GM21447 (cell line): Measurements from ENCODE around the gene C1orf21.

Experiments used
- ATAC-seq: cut with Tn5 transposase; IDR thresholded peaks from one replicate; pipeline ENCODE4 v1.9.1; 2021; ENCODE audit not compliant: unreplicated experiment

C1orf21 gene

DNA sequence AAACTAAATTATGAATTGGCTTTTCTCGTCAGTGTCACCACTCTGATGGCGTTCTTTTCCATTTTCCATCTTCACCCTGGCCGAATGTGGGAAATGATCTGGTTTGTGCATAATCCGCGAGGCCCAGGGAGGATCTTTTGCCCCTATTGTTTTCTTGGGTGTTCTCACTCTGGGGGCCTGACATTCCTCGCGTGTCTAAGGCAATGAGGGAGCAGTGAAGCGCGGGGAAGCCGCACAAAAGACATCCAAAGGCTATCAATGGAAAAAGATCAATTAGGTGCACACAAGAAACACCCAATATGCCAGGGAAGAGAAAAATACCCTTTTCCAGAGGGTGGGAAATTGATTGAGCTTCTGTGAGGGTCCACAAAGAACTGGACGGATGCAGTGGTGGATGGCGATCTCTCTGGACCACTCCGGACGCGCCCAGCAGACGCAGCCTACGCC, 941 bp upstream of the C1orf21 start:
- no peak for ATAC-seq

DNA sequence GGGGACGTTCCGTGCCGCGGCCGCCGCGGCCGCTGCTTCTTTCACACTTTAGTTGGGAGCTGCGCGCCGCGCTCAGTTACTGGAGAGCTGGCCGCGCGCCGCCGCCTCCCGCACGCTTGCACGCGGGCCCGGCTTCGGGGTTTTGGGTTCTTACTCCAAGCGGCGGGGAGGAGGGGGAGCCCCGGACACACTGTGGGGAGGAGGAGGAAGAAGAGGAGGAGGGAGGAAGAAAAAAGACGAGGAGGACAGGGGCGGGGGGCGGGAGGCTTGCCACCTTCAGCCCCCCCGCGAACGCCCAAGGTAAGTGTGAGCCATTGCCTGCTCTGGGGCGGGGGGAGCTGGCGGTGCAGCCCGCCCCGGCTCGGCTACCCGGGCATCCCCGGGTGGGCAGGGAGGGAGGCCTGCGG, 243 bp downstream of the C1orf21 start:
- ATAC-seq, result peak; percentile 30

DNA sequence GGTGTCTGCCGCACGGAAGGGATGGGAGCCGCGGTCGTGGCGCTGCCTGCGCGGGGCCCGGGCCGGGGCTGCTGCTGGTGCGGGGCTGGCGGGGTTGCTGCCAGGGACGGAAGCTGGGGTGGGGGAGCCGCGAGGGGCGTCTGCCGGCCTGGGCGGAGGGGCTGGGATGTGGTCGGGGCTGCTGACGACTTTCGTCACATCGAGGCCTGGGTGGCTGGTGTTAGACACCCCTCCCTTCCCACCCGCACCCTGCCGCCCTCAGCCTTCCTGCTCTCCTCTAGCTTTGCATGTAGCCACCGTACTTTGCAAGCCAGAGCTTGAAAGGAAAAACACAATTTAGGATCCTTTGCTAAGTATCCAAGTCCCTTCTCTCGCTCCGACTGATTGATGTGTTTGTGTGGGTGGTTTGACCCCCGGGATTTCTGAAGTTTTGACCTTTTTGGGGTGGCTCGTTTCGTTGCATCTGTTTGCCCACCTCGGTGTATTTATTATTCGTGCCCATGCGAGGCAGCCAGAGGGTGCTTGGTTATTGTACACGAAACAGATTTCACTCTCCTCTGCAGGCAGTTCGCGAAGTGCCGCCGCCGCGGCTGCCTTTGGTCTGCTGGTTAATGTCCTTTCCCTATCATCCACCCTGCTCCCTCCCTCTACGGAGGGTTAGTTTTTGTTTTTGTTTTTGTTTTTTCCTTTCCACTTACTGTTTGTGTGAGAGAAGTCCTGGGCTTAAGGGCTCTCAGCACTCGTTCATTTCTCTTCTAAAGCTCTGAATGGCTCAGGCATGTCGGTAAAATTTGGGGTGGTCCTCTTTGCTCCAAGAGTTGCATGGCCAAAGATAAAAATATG, 868 bp downstream of the C1orf21 start:
- peak; percentile 27 for ATAC-seq

DNA sequence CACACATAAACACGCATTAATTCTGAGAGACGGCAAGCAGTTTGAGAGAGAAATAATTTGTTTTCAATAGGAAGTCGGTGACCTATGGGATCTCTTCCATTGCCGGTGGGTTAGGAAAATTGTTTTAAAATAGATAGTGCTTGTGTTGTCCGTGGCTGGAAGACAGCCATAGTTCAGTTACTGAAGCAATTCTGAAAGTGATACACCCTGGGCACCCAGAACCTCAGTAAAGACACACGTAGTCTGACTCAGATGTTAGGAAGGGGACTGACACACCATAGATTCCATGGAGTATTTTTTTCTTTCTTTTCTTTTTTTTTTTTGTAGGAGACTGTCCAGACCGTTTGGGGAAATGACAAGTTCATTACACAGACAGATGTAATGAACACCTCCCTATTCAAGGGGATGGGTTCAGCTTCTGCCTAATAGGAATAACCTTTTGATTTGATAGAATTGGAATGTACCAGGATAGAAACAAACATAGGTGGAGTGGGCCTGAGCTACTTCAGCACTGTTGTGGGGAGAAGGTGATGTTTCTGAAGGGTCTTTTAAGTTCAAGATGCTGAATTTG, 1.6 kb downstream of the C1orf21 start:
- no peak for ATAC-seq

DNA sequence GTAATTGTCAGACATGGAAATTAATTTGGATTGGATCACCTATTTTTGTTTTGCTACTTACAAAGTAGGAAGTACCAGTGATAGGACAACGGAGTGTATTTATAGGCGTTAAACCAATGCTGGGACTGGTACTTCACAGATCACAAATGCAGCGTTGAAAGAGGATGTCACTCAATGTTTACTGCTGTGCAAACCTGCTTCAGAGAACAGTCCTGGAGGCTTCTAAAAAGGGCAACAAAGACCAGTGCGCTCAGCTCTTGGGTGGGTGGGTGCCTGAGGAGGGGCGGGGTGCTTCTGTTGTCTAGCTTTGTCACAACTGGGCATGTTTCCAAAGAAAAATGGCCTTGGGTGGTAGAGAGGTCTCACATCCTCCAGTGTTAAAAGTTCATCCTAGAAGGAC, 2.1 kb downstream of the C1orf21 start:
- no peak for ATAC-seq

DNA sequence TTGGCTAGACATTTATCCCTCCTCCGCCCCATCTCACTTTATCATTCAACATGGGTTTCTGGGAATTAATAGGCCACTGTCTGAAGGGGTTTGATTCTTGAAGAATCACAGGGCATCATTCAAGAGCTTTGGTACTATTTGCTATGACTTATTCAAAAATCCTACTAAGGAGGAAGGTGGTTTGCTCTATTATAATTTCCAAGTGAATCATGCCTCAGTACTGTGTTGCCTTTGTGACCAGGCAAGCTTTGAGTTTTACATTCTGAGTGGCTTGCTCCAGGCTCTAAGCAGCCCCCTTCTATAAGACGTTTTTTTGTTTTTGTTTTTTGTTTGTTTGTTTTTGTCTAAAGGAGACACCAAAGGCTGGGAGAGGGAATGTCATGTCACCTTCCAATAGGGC, 2.6 kb downstream of the C1orf21 start:
- ATAC-seq, result no peak

DNA sequence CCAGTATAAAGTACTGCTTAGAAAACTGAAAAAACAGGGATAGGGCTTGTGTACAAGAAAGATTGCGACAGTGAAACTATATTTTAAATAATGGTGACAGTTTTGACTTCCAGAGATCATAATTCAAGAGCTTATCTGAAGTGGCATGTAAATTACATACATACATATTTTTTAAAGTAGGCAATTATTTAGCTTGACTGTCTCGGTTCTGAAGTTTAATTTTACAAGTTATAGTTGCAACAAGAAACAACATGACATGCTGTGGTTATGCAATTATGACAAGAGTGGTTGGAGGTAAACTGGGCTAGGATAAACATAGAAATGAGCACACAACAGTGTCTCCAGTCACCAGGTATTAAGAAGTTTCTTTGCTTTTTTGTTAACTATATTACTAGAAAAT, 4.1 kb downstream of the C1orf21 start:
- no peak for ATAC-seq

DNA sequence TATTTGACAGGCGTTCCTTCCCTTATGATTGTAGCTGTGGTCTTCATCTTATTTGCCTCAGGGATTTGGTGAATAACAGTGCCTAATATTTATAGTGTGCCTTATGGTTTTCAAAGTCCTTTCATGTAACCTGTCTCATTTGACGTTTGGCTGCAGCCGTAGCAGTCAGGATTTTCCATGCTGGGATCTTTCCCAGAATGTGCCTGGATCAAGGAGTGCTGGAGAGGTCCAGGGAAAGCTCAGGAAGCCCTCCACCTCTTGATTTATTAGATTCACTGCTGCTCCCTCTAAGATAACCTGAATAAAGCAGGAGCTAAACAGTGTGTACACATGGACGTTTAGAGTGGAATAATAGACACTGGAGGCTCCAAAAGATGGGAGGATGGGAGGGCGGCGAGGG, 5.2 kb downstream of the C1orf21 start:
- ATAC-seq, result no peak

DNA sequence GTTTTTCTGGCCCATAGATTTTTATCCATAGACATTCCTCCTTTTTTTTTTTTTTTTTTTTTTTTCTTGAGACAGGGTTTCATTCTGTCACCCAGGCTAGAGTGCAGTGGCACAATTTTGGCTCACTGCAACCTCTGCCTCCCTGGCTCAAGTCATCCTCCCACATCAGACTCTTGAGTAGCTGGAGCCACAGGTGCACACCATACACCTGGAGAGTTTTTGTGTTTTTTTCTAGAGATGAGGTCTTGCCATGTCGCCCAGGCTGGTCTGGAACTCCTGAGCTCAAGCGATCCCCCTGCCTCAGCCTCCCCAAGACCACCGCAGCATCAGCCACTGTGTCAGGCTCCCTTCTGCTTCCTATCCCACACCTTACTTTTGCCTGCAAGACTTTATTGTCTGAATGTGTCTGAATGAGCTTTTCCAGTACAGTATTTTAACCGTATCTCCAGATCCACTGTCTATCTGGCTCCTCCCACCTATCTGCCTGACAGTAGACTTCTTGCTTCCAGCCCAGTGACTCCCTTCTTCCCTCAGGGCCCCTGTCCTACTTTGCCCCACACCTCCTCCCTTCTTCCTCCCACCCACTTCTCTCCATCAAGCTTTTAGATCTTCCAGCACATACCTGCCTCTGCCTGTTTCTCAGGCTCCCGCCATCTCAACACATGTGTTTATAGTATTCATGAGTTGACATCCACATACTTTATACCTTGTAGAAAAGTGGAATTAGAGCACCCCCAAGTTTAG, 6.1 kb downstream of the C1orf21 start:
- ATAC-seq, result no peak

DNA sequence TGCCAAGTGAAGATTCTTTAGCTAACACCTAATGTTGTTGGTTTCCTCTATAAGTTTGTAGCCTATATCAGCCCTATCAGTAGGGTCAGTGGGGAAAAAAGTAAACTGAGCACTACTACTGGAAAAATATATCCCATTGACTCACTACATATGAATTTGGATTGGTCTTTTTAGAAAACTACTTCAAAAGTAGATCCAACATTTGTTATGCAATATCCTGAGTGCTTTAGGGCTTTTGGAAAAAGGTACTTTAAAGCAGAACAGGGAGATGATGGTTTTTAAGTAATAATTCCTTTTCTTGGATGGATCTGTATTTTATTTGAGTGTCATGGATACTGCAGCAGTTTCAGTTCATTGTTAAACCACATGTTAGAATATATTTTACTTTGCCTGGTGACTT, 7.1 kb downstream of the C1orf21 start:
- ATAC-seq, result no peak

DNA sequence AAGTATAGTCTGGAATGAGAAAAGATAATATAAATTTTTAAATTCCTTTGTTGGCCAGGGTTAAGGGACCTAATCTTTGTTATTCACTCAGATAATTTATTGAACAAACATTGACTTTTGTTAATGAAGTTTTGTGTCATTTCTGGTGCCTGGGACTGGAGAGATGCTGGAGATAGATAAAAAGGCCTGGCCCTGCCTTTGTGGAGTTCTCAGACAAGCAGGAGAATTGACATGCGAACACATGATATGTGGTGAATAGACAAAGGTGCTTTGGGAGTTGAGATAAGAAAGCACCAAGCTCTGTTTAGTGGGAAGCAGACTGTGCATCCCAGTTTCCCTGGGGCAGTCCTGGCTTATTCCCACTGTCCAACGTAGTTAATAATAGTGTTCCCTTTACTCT, 8.5 kb downstream of the C1orf21 start:
- no peak for ATAC-seq

DNA sequence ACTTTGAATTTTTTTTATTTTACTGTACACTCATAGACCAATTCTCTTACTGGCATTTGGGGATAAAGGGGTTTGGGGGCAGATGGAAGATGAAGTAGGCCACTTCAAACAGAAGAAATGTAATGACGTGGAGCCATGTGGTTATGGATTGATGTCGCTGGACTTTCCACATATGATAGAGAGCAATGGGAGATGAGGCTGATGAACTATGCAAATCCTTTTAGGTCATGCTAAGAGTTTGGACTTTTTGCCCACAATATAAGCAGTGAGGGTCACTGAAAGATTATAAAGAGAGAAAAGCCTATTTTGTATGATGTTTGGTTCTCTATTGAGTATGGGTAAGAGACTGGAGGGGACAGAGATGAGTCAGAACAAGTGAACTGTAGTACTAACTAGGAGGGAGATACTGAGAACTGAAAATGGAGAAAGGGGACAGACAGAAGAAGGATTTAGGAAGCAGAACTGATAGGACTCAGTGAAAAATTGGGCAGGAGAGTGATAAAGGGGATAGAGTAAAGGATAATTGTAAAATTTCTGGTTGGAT, 9.2 kb downstream of the C1orf21 start:
- ATAC-seq, result no peak

DNA sequence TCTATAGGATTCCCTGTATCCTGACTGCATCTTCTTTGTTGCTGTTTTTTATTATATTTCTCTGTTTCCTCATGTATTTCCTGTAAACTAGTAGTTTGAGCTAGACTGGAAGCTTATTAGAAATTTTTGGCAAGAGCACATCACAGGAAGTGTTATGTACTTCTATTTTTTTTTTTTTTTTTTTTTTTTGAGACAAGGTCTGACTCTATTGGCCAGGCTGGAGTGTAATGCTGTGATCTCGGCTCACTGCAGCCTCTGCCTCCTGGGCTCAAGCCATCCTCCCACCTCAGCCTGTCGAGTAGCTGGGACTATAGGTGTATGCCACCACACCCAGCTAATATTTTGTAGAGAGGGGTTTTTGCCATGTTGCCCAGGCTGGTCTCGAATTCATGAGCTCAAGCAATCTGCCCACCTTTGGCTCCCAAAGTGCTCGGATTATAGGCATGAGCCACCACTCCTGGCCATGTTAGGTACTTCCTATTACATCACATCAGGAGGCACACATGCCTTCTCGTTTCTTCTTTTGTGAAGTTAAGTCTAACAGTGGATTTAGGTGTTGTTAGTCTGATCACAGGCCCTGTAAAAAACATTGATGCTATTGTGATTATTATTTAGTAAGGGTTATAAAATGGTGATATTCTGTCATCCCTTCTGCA, 12.5 kb downstream of the C1orf21 start:
- ATAC-seq, result no peak

DNA sequence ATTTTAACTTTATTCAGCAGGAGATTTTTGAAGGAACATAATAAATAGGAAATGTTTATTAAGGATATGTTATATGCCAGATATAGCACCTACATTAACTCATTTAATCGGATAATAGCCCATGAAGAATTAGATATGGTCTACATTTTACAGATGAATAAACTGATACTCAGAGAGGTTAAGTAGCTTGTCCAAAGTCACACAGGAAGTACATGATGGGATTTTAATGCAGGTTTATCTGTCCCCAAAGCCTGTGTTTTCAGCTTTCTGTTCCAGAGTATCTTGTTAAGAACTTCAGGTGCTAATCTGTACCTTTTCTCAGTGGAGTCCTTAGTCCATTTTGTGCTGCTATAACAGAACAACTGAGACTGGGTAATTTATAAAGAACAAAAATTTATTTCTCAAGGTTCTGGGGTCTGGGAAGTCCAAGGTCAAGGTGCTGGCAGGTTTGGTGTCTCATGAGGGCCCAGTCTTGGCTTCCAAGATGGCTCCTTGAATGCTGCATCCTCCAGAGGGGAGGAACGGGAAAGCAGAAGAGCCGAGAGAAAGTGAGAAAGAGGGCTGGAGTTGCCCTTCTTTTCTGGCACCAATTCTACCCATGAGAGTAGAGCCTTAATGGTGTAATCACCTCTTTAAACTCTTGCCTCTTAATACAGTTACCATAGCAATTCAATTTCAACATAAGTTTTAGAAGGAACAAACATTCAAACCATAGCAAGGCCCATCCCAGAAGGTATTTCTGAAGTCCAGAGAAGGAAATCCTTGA, 17.3 kb downstream of the C1orf21 start:
- ATAC-seq, result no peak

DNA sequence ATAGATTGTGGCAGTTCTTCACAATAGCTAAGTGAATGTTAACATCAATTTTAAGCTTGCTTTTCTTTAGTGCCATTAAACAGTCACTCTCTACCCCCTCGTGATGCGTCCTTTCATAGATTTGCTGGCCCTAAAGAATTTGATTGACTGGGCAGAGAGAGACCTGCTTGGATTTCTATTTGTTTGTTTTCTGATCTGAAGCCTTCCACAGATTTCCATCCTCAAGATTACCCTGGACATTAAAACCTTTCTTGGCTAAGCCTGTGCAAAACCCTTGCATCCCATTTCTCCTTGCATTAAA, 17.8 kb downstream of the C1orf21 start:
- ATAC-seq, result no peak

DNA sequence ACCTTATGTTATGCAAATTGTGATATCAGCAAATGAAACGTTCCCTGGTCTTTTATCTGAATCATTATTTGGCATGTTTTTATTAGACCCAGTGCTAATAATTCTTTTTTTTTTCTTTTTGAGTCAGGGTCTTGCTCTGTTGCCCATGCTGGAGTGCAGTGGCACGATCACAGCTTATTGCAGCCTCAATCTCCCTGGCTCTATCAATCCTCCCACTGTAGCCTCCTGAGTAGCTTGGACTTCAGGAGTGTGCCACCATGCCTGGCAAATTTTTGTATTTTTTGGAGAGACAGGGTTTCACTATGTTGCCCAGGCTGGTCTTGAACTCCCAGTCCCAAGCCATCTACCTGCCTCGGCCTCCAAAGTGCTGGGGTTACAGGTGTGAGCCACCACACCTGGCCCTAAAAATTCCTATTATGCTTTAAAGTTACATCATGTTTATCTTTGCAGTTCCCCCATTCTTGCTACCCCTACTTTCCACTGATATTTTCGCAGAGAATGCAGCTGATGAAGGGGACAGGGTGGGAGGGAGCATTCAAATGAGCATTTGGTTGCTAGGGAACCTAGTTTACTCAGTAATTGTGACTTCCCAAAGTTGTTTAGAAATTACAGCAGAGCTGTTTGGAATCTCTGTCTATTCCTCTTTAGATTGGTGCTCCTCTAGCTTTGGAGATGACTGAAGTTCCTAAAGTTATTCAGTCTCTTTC, 18.4 kb downstream of the C1orf21 start:
- ATAC-seq, result no peak

DNA sequence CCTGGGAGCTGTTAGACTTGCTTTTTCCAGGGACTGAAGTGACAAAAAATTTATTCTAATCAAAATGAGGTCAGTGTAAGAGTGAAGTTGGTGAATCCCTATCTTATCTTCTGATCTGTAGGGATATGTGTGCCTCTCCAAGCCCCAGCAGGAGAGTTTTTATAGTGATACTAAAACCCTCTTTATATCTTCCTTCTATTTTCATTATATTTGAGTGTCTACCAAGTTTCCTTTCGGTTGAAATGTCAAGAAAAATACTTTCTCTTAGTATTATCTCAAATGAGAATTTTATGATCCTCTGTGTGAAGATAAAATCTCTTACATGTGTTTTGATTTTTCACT, 18.9 kb downstream of the C1orf21 start:
- no peak for ATAC-seq

DNA sequence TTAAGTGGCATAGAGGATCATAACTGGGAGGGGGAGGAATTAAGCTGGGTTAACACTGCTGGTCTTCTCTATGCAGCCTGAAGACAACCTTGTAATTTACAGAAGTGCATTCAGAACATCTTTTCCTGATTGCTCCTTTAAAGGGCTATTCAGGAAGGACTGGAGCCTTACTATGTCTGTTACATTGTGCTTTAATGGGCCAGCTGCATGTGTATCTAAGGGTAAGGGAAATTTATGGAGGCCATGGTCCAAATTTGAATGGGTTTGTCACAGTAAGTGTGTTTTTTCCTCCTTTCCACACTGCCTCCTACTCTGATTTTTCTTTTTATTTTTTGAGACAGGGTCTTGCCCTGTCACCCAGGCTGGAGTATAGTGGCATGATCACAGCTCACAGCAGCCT, 19.6 kb downstream of the C1orf21 start:
- no peak for ATAC-seq

DNA sequence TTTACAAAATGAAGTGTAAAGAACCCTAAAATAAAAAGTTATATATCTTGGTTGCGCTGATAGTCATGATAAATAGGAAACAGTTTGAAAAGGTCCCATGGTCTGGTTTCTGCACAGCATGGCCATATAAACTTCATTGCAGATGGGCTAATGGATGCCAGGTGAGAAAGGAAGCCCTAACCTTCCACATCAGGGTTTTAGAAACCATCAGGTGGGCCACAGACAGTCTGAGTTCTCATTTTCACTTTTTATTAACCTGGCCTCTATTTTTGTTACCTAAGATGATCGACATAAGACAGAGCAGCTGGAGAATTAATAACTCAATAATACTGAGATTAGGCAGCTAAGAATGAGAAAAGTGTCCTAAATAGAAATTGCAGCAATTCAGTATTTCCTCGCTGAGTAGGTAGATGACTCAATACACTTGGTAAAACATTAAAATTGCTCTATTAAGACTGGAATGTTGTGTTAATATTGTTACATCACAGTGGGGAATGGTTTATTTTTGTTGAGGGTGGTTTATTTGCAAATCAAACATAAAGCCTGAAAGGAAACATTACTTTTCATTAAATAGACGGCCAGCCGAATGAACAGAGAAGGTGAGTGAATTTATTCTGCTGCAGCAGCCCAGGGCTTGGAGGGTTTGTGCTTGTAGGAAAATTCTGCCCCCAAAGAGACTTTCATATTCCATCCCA, 21.1 kb downstream of the C1orf21 start:
- ATAC-seq, result no peak

DNA sequence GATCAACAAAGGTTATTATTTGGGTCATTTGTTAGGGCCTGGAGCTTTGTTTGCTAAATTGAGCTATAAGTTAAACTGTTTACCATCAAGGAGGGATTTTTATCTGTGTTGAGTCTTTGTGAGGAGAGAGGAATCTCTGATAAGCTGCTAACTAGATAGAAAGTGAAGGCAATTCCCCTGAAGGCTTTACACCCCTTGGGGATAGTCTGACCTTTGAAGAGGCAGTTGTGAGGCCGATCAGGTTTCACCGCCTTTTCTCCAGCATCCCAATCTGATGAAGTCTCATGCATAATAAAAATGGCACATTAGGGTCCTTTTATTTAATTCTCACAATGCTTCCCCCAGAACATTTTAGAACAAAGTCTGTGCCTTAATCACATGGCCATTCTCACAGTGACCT, 21.8 kb downstream of the C1orf21 start:
- ATAC-seq, result no peak
